ENCODE data around the gene SRSF6. TPM values are rescaled to one million over a fixed set of nuclear protein-coding genes. Genes with fewer than 3 reads are reported as not detected.
"Not testable (repeated sequence)": the region's sequence is repeated elsewhere in the genome, so short reads cannot be mapped to it uniquely, and the experiment has no call there.

SRSF6 gene
- polyA plus RNA-seq, 2 of the 4 experiments (the other 2 are of a cell fraction): 99.3 to 145 TPM

DNA sequence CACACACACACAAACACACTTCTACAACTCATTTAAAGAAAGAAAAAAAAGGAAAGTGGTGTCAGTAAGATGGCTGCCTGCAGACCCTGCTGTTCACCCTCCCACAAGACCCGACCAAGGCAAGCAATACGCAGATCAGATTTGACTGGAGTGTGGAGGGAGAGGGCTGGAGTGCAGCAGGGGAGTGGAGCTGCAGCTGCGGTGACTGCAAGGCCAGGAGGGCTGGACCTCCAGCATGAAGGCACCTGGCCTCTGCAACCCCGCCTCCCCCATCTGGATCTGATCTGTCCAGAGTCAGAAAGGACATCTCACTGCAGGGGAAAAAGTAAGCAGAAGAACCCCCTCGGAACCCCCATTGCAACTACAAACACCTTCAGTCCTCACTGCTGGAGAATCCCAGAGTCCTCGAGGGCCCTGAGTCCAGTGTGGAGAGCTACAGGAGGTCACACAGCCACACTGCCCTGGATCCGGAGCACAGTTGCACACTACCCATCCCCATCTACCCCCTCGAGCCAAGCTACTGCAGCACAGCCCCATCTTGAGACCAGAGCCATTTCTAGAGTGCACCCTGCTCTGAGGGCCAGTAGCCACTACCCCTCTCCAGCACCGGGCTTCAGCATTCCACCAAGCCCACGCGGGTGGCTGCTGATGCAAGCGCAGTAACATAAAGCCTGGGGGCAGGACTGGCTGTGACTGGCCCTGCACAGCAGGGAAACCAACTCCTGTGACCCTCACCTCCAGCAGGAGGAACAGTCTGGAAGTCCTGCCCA, 41.9 kb upstream of the SRSF6 start:
- ATAC-seq: no peak; a peak in 2 of 6 replicates
- H3K9me3 ChIP-seq: peaks cover 29% of the 10 kb centered on the region

GRCh38 chr20:43416591-43417228, 41.0 kb upstream of the SRSF6 start:
- no peak overlapping the region for H3K27ac ChIP-seq
- DNase-seq (ENCODE audit: low read depth in 1 of 2, low spot score in 1 of 2) (no peak), FAIRE-seq (no peak), ATAC-seq (no peak)
- ChIA-PET POLR2A (no interaction called here), CTCF (interaction anchor here (0.9 kb wide), 1 partner anchor 18 kb away, joined by 3 read pairs; no protein-coding TSS in a partner anchor)
- peaks cover 30% of the 10 kb centered on the region for H3K9me3 ChIP-seq
- no peak overlapping the region for H3K4me3 ChIP-seq
- H3K4me1 ChIP-seq: no peaks in the 10 kb centered on the region
- no peak for TF ChIP-seq CHD4 (IDR thresholded peaks at IDR 0.05; ENCODE audit: borderline replicate concordance)
- H3K4me2 ChIP-seq: no peak overlapping the region
- WGBS (ENCODE audit: missing lambda C conversion rate): 10% methylated on average over 3 of the region's 6 CpGs

More for the DNA sequence above, 41.9 kb upstream of the SRSF6 start:
- H3K4me2 ChIP-seq: no peak overlapping the region
- no peak for FAIRE-seq
- H3K4me1 ChIP-seq: no peaks in the 10 kb centered on the region
- 22% methylated on average over 8 of the region's 12 CpGs for WGBS (ENCODE audit: missing lambda C conversion rate)
- no peak for TF ChIP-seq JUNB (IDR thresholded peaks at IDR 0.05)
- TF ChIP-seq CTCF (IDR thresholded peaks at IDR 0.05): no peak
- TF ChIP-seq POLR2AphosphoS2 (conservative IDR thresholded peaks at IDR 0.05; ENCODE audit: low read length): no peak
- no peak for TF ChIP-seq GATA3 (IDR thresholded peaks at IDR 0.05; ENCODE audit: borderline replicate concordance)
- no peak for TF ChIP-seq ZC3H11A (IDR thresholded peaks at IDR 0.05)
- no peak for TF ChIP-seq USF2 (IDR thresholded peaks at IDR 0.05)
- TF ChIP-seq EHMT2 (IDR thresholded peaks at IDR 0.05; ENCODE audit: low read depth): no peak
- TF ChIP-seq TP53 (CRISPR knock-in tag; IDR thresholded peaks at IDR 0.05): no peak
- no peak for TF ChIP-seq FOSB (CRISPR knock-in tag; IDR thresholded peaks at IDR 0.05)
- no peak for TF ChIP-seq NR3C1 (IDR thresholded peaks at IDR 0.05)
- TF ChIP-seq TFCP2L1 (CRISPR knock-in tag; IDR thresholded peaks at IDR 0.05): no peak
- no peak for TF ChIP-seq HEYL (CRISPR knock-in tag; IDR thresholded peaks at IDR 0.05)
- TF ChIP-seq ZNF302 (CRISPR knock-in tag; IDR thresholded peaks at IDR 0.05): no peak
- H3K4me3 ChIP-seq: no peak overlapping the region
- DNase-seq (ENCODE audit: low read depth in 1 of 2, low spot score in 1 of 2): no peak
- ChIA-PET POLR2A (no interaction called here), CTCF (no interaction called here)
- no peak overlapping the region for H3K27ac ChIP-seq

GRCh38 chr20:43420192-43420591, 37.5 kb upstream of the SRSF6 start:
- no peak for TF ChIP-seq FOXS1 (CRISPR knock-in tag; IDR thresholded peaks at IDR 0.05)
- no peak for TF ChIP-seq HDAC2 (IDR thresholded peaks at IDR 0.05)
- no peak for TF ChIP-seq HOXA7 (CRISPR knock-in tag; IDR thresholded peaks at IDR 0.05)
- no peak for TF ChIP-seq ZNF302 (CRISPR knock-in tag; IDR thresholded peaks at IDR 0.05)
- no peak for TF ChIP-seq GATA3 (IDR thresholded peaks at IDR 0.05; ENCODE audit: borderline replicate concordance)
- no peak for TF ChIP-seq EHMT2 (IDR thresholded peaks at IDR 0.05; ENCODE audit: low read depth)
- TF ChIP-seq SMC3 (IDR thresholded peaks at IDR 0.05): no peak
- TF ChIP-seq CHD2 (IDR thresholded peaks at IDR 0.05; ENCODE audit: low read length, partially characterized antibody): no peak
- no peak for TF ChIP-seq ZSCAN20 (CRISPR knock-in tag; IDR thresholded peaks at IDR 0.05)
- TF ChIP-seq TP53 (CRISPR knock-in tag; IDR thresholded peaks at IDR 0.05): no peak
- TF ChIP-seq TFCP2L1 (CRISPR knock-in tag; IDR thresholded peaks at IDR 0.05): no peak
- TF ChIP-seq POLR2AphosphoS2 (conservative IDR thresholded peaks at IDR 0.05; ENCODE audit: low read length): no peak
- no peak for TF ChIP-seq SREBF2 (IDR thresholded peaks at IDR 0.05)
- TF ChIP-seq NPAS2 (CRISPR knock-in tag; IDR thresholded peaks at IDR 0.05; ENCODE audit: borderline replicate concordance): no peak
- no peak for TF ChIP-seq ZC3H11A (IDR thresholded peaks at IDR 0.05)
- no peak for TF ChIP-seq ELK1 (IDR thresholded peaks at IDR 0.05; ENCODE audit: low read depth, low read length)
- no peak for TF ChIP-seq PHF8 (IDR thresholded peaks at IDR 0.05; ENCODE audit: borderline replicate concordance, low read depth)
- no peak for TF ChIP-seq HEYL (CRISPR knock-in tag; IDR thresholded peaks at IDR 0.05)
- no peak for TF ChIP-seq MAZ (IDR thresholded peaks at IDR 0.05; ENCODE audit: borderline replicate concordance, low read depth, low read length)
- ChIA-PET POLR2A (no interaction called here), CTCF (interaction anchor here (0.6 to 0.8 kb wide), 2 partner anchors 11 to 30 kb away, joined by 3 read pairs; no protein-coding TSS in a partner anchor)
- H3K4me1 ChIP-seq: no peaks in the 10 kb centered on the region
- H3K4me2 ChIP-seq: no peak overlapping the region
- H3K9me3 ChIP-seq: peaks cover 30% of the 10 kb centered on the region
- no peak overlapping the region for H3K4me3 ChIP-seq
- FAIRE-seq: no peak
- no peak for ATAC-seq
- no peak for DNase-seq (ENCODE audit: low read depth in 1 of 2, low spot score in 1 of 2)
- no peak overlapping the region for H3K27ac ChIP-seq

DNA sequence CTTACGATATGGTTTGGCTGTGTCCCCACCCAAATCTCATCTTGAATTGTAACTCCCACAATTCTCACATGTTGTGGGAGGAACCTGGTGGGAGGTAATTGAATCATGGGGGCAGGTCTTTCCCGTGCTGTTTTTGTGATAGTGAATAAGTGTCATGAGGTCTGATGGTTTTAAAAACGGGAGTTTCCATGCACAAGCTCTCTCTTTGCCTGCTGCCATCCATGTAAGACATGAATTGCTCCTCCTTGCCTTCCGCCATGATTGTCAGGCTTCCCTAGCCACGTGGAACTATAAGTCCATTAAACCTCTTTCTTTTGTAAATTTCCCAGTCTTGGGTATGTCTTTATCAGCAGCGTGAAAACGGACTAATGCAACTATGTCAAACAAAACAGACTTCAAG, 36.8 kb upstream of the SRSF6 start:
- DNase-seq (ENCODE audit: low read depth in 1 of 2, low spot score in 1 of 2); H3K27ac ChIP-seq; ATAC-seq; H3K4me1 ChIP-seq; H3K4me2 ChIP-seq; POLR2A ChIA-PET; FAIRE-seq; H3K4me3 ChIP-seq: not testable (repeated sequence)
- peaks cover 30% of the 10 kb centered on the region for H3K9me3 ChIP-seq
- 25% methylated on average over 7 of the region's 7 CpGs for WGBS (ENCODE audit: missing lambda C conversion rate)
- CTCF ChIA-PET: interaction anchor here (0.6 to 0.8 kb wide), 2 partner anchors 12 to 626 kb away, joined by 3 read pairs; no protein-coding TSS in a partner anchor
